Naive B cell (primary cell): ENCODE results near the gene INPP4A. TPM values are rescaled to one million over a fixed set of nuclear protein-coding genes. Genes with fewer than 3 reads are reported as not detected.

Experiments
- ATAC-seq, 2 donors: fragments of 150-1000 bp; cut with Tn5 transposase; 2 replicates each; pipeline ENCODE4 v1.10.0; 2021; ENCODE audit warnings: low read depth in 2 of 2, mild to moderate bottlenecking in 2 of 2, moderate library complexity in 2 of 2
- DNase-seq: peaks from one replicate; pipeline ENCODE4 v3.0.0; 2022
- H3K27ac Mint-ChIP-seq, 6 donors: one replicate each; pipeline ENCODE4 v1.8.0; 2020 to 2022; ENCODE audit warnings: mild to moderate bottlenecking in 6 of 6, mixed read lengths in 6 of 6, moderate library complexity in 5 of 6, inconsistent platforms in 2 of 6
- H3K27me3 Mint-ChIP-seq, 3 donors: one replicate each; pipeline ENCODE4 v1.8.0; 2021 to 2022; ENCODE audit warnings: mixed read lengths in 3 of 3, mild to moderate bottlenecking in 1 of 3
- H3K36me3 Mint-ChIP-seq, 2 donors: one replicate each; pipeline ENCODE4 v1.8.0; 2020 to 2022; ENCODE audit warnings: mixed read lengths in 2 of 2, inconsistent platforms in 1 of 2, mild to moderate bottlenecking in 1 of 2
- H3K4me1 Mint-ChIP-seq, 3 donors: one replicate each; pipeline ENCODE4 v1.8.0; 2020 to 2022; ENCODE audit warnings: mixed read lengths in 3 of 3, inconsistent platforms in 1 of 3, mild to moderate bottlenecking in 1 of 3, moderate library complexity in 1 of 3
- H3K4me3 Mint-ChIP-seq, 8 donors: one replicate each; pipeline ENCODE4 v1.8.0; 2020 to 2022; ENCODE audit warnings: mild to moderate bottlenecking in 8 of 8, mixed read lengths in 8 of 8, moderate library complexity in 8 of 8, inconsistent platforms in 2 of 8
- H3K9me3 Mint-ChIP-seq, 7 donors: one replicate each; pipeline ENCODE4 v1.8.0; 2020 to 2022; ENCODE audit warnings: mixed read lengths in 7 of 7, mild to moderate bottlenecking in 5 of 7, inconsistent platforms in 2 of 7, moderate library complexity in 1 of 7
- polyA plus RNA-seq, 6 donors: library from polyadenylated mRNA; unstranded; fragments of 300-500 nt; fragmentation: Illumina TruSeq; gene quantifications; one replicate each; pipeline ENCODE4 v1.2.3, GENCODE V29; 2021; ENCODE audit warnings: low read depth in 6 of 6

Gene INPP4A
- polyA plus RNA-seq, 6 donors from 2014 or later, result 1.8 to 4.3 (median 2.9) TPM

- no peak overlapping the region for H3K27ac Mint-ChIP-seq
- H3K4me1 Mint-ChIP-seq, result no peaks in the 10 kb centered on the region
- H3K27me3 Mint-ChIP-seq, result no peaks in the 10 kb centered on the region
- peaks cover 3 to 21% (median 7%) of the 10 kb centered on the region in 7 donors for H3K9me3 Mint-ChIP-seq
- DNase-seq, result no peak
- no peak overlapping the region for H3K4me3 Mint-ChIP-seq
- no peak for ATAC-seq
- H3K36me3 Mint-ChIP-seq, result peaks cover 14 to 23% of the 10 kb centered on the region in 2 donors
These were observed 85.5 kb downstream of the INPP4A start for GRCh38 chr2:98530114-98530513.

GRCh38 chr2:98532756-98533155 lies 88.1 kb downstream of the INPP4A start:
- no peaks in the 10 kb centered on the region for H3K4me1 Mint-ChIP-seq
- H3K36me3 Mint-ChIP-seq, result peaks cover 8 to 9% of the 10 kb centered on the region in 2 donors
- no peaks in the 10 kb centered on the region for H3K27me3 Mint-ChIP-seq
- DNase-seq, result no peak
- H3K27ac Mint-ChIP-seq, result no peak overlapping the region
- H3K4me3 Mint-ChIP-seq, result no peak overlapping the region
- peaks cover 3 to 9% (median 5%) of the 10 kb centered on the region in 7 donors for H3K9me3 Mint-ChIP-seq
- no peak for ATAC-seq

GRCh38 chr2:98533547-98533946 lies 88.9 kb downstream of the INPP4A start:
- no peaks in the 10 kb centered on the region for H3K27me3 Mint-ChIP-seq
- H3K27ac Mint-ChIP-seq, result no peak overlapping the region
- peaks cover 0 to 9% of the 10 kb centered on the region in 2 donors for H3K36me3 Mint-ChIP-seq
- ATAC-seq (no peak), DNase-seq (no peak)
- H3K9me3 Mint-ChIP-seq, result peaks cover 0 to 1% (median 0%) of the 10 kb centered on the region in 7 donors
- H3K4me3 Mint-ChIP-seq, result no peak overlapping the region
- H3K4me1 Mint-ChIP-seq, result no peaks in the 10 kb centered on the region

GRCh38 chr2:98534761-98535160 lies 90.1 kb downstream of the INPP4A start:
- H3K27me3 Mint-ChIP-seq, result no peaks in the 10 kb centered on the region
- H3K9me3 Mint-ChIP-seq, result no peaks in the 10 kb centered on the region
- DNase-seq, result no peak
- H3K27ac Mint-ChIP-seq, result no peak overlapping the region
- peaks cover 0 to 8% of the 10 kb centered on the region in 2 donors for H3K36me3 Mint-ChIP-seq
- no peak for ATAC-seq
- H3K4me1 Mint-ChIP-seq, result no peaks in the 10 kb centered on the region
- no peak overlapping the region for H3K4me3 Mint-ChIP-seq

GRCh38 chr2:98535971-98536677 lies 91.5 kb downstream of the INPP4A start:
- Mint-ChIP-seq H3K4me3 (no peak overlapping the region), H3K27me3 (no peaks in the 10 kb centered on the region), H3K27ac (no peak overlapping the region), H3K4me1 (no peaks in the 10 kb centered on the region), H3K9me3 (no peaks in the 10 kb centered on the region), H3K36me3 (peaks cover 0 to 16% of the 10 kb centered on the region in 2 donors)
- ATAC-seq, result no peak
- DNase-seq, result no peak

GRCh38 chr2:98537390-98538126 lies 92.9 kb downstream of the INPP4A start:
- Mint-ChIP-seq H3K4me1 (no peaks in the 10 kb centered on the region), H3K9me3 (no peaks in the 10 kb centered on the region), H3K36me3 (peaks cover 0 to 16% of the 10 kb centered on the region in 2 donors), H3K4me3 (no peak overlapping the region), H3K27ac (no peak overlapping the region), H3K27me3 (no peaks in the 10 kb centered on the region)
- no peak for ATAC-seq
- no peak for DNase-seq

GRCh38 chr2:98538280-98539041 lies 93.8 kb downstream of the INPP4A start:
- ATAC-seq, result no peak
- peak overlapping the region in 1 of 6 donors; percentile 68 for H3K27ac Mint-ChIP-seq
- no peak overlapping the region for H3K4me3 Mint-ChIP-seq
- no peaks in the 10 kb centered on the region for H3K27me3 Mint-ChIP-seq
- no peaks in the 10 kb centered on the region for H3K4me1 Mint-ChIP-seq
- peaks cover 0 to 16% of the 10 kb centered on the region in 2 donors for H3K36me3 Mint-ChIP-seq
- DNase-seq, result no peak
- no peaks in the 10 kb centered on the region for H3K9me3 Mint-ChIP-seq

- DNase-seq, result no peak
- no peaks in the 10 kb centered on the region for H3K27me3 Mint-ChIP-seq
- peak overlapping the region in 1 of 8 donors; percentile 15 for H3K4me3 Mint-ChIP-seq
- no peak for ATAC-seq
- peak overlapping the region in 1 of 6 donors; percentile 68 for H3K27ac Mint-ChIP-seq
- no peaks in the 10 kb centered on the region for H3K4me1 Mint-ChIP-seq
- H3K9me3 Mint-ChIP-seq, result no peaks in the 10 kb centered on the region
- H3K36me3 Mint-ChIP-seq, result peaks cover 4 to 22% of the 10 kb centered on the region in 2 donors
These were observed 94.5 kb downstream of the INPP4A start for GRCh38 chr2:98539056-98539735.

- ATAC-seq (no peak), DNase-seq (no peak)
- Mint-ChIP-seq H3K36me3 (peaks cover 15 to 28% of the 10 kb centered on the region in 2 donors), H3K9me3 (no peaks in the 10 kb centered on the region), H3K27ac (no peak overlapping the region), H3K27me3 (no peaks in the 10 kb centered on the region), H3K4me3 (no peak overlapping the region), H3K4me1 (no peaks in the 10 kb centered on the region)
These were observed 95.9 kb downstream of the INPP4A start for GRCh38 chr2:98540536-98540935.

GRCh38 chr2:98541489-98541888 lies 96.8 kb downstream of the INPP4A start:
- Mint-ChIP-seq H3K4me1 (no peaks in the 10 kb centered on the region), H3K27me3 (no peaks in the 10 kb centered on the region), H3K36me3 (peaks cover 19 to 28% of the 10 kb centered on the region in 2 donors), H3K27ac (peak overlapping the region in 1 of 6 donors; percentile 25), H3K9me3 (no peaks in the 10 kb centered on the region), H3K4me3 (no peak overlapping the region)
- ATAC-seq (no peak), DNase-seq (no peak)

GRCh38 chr2:98541906-98542305 lies 97.2 kb downstream of the INPP4A start:
- Mint-ChIP-seq H3K27me3 (no peaks in the 10 kb centered on the region), H3K4me3 (no peak overlapping the region), H3K4me1 (peaks cover 0 to 3% (median 3%) of the 10 kb centered on the region in 3 donors), H3K36me3 (peaks cover 19 to 28% of the 10 kb centered on the region in 2 donors), H3K27ac (no peak overlapping the region), H3K9me3 (no peaks in the 10 kb centered on the region)
- DNase-seq (no peak), ATAC-seq (no peak)

GRCh38 chr2:98543214-98543613 lies 98.6 kb downstream of the INPP4A start:
- Mint-ChIP-seq H3K9me3 (no peaks in the 10 kb centered on the region), H3K4me3 (no peak overlapping the region), H3K4me1 (peaks cover 7 to 16% (median 14%) of the 10 kb centered on the region in 3 donors), H3K27ac (no peak overlapping the region), H3K27me3 (no peaks in the 10 kb centered on the region), H3K36me3 (peaks cover 19 to 24% of the 10 kb centered on the region in 2 donors)
- ATAC-seq (no peak), DNase-seq (no peak)

GRCh38 chr2:98543842-98544241 lies 99.2 kb downstream of the INPP4A start:
- Mint-ChIP-seq H3K27ac (peak overlapping the region in 1 of 6 donors; percentile 5), H3K36me3 (peaks cover 19% of the 10 kb centered on the region in 2 donors), H3K4me1 (peaks cover 8 to 20% (median 17%) of the 10 kb centered on the region in 3 donors), H3K9me3 (no peaks in the 10 kb centered on the region), H3K27me3 (no peaks in the 10 kb centered on the region), H3K4me3 (no peak overlapping the region)
- DNase-seq (no peak), ATAC-seq (no peak)
